GM20000 (cell line): ENCODE measurements around the gene AIP.

Source experiments
- DNase-seq: peaks from one replicate; pipeline ENCODE4 v3.0.0; 2012; ENCODE audit warnings: low spot score
- TF ChIP-seq, protein P1 (sequence below): IDR thresholded peaks from 2 replicates; pipeline ENCODE4 v1.5.1; 2012; ENCODE audit warnings: mild to moderate bottlenecking, control low read depth; ENCODE audit errors: extremely low read depth, missing control alignments

The AIP gene

DNA sequence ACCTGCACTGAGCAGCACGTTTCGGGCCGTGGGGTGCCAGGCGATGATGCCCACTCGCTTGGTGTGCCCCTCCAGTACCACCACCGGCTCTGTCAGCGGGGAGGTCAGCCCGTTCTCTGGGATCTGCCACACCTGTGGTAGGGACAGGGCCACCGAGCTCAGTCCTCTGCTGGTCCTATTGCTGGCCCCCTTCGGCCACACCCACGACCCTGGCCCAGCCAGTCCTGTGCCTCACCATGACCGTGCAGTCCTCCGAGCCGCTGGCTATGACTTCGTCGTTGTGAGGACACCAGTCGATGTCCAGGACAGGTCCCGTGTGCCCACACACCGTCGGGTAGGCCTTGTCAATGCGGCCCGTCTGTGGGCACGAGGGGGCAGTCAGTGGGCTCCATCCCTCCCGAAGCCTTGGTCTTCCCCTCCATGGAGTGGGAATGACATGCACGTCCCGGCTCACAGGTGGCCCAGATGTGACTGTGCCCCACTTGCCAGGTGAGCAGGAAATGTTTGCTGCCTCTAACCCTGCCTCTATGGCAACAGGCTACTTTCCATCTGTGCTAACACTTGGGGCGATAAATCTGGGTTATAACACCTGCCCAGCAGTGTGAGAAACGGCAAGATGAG lies 41.0 kb upstream of the AIP start:
- no peak for DNase-seq
- TF ChIP-seq, protein P1, sequence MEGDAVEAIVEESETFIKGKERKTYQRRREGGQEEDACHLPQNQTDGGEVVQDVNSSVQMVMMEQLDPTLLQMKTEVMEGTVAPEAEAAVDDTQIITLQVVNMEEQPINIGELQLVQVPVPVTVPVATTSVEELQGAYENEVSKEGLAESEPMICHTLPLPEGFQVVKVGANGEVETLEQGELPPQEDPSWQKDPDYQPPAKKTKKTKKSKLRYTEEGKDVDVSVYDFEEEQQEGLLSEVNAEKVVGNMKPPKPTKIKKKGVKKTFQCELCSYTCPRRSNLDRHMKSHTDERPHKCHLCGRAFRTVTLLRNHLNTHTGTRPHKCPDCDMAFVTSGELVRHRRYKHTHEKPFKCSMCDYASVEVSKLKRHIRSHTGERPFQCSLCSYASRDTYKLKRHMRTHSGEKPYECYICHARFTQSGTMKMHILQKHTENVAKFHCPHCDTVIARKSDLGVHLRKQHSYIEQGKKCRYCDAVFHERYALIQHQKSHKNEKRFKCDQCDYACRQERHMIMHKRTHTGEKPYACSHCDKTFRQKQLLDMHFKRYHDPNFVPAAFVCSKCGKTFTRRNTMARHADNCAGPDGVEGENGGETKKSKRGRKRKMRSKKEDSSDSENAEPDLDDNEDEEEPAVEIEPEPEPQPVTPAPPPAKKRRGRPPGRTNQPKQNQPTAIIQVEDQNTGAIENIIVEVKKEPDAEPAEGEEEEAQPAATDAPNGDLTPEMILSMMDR = no peak

DNA sequence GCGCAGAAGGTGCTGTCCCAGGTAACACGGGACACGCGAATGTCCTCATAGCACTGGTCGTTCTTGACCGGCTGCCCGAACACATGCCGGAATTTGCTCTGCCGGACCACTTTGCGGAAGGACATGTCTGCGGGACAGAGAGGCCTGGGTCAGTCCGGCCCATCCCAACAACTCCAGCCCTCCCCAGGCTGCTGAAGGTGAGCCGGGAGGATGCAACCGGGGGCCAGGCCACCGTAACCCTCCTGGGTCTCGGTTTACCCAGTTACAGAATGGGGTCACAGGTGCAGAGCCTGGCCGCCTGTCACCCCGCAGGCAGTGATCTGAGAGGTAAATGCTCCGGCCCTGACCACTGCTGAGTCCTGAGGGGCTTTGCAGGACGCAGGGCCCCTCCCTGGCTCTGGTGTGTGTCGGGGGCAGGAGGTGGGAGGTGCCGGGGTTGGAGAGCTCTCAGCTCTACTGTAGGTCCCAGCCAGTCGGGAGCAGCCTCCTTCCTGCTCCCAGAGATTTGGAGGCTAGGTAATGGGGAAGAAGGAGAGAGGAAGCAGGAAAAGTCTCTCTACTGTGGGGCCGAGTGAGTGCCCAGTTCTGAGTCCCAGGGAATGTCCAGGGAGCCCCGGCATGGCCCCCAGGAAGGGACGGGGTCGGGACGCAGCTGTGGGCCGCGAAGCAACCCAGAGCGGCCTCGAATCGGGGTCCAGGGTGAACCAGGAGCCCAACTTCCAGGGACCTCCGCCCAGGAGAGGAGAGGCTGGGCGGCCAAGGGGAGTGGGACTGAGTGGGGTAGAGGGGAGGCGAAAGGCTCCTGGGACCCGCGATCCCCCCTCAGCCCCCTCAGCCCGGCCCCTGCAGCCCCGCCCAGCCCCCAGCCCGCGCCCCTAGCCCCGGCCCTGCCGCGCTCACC lies 40.1 kb upstream of the AIP start:
- DNase-seq = no peak
- TF ChIP-seq, protein P1 = no peak

DNA sequence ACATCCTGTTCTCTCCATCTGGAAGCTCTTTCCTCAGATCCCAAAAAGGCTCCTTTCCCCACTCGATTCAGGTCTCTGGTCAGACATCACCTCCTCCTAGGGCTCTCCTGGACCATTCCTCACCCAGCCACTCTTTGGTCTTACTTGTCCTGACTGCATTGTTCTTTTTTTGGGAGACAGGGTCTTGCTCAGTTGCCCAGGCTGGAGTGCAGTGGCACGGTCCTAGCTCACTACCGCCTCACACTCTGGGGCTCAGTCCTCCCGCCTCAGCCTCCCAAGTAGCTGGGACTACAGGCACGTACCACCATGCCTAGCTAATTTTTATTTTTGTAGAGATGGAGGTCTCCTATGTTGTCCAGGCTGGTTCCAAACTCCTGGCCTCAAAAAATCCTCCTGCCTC lies 37.3 kb upstream of the AIP start:
- TF ChIP-seq, protein P1 = no peak
- DNase-seq = no peak

DNA sequence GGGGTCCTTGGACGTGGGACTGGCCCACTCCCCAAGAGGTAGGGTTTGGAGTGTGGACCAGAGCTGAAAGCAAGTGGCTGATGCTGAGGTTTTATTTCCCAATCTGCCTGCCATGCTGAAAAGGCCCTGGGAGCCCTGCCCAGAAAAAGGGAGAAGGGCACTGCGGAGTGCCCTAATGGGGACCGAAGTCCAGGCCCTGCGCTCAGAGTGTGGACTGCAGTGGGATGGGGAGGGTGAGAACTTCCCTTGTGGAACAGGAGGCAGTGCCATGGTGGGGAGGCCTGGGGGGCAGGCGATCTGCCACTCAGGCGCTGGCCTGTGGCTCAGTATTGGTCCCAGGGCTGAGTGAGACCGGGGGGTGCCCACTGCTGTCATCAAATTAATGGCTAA lies 34.6 kb upstream of the AIP start:
- no peak for DNase-seq
- TF ChIP-seq, protein P1 = no peak

DNA sequence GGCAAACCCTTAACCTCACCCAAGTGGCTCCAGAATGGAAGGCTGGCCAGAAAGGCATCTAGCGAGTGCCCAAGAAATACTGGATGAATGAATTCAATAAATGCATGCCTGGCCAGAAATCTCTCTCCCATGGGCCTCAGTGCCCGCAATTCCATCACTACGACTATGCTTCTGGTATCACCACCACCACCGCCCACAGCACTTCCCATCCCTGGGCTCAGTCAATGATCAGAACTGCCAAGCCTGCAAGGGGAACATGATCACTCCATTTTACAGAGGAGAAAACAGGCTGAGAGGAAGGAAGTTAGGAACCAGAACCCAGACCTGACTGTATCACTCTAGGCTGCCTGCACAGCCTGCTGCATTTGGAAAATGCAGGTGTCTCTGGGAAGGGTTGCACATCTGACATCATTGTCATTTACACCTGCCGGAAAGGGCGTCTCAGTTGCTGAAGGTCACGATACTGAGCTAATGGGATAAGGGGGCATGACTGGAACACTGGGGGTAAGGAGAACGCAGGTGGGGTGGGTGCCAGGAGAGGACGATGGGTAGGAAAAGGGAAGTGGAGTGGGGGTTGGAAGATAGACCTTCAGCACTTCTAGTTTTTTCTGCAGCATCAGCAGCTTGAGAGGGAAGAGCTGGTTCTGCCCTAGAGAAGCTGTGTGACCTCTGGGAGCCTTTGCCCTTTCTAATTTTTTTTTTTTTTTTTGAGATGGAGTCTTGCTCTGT lies 33.5 kb upstream of the AIP start:
- TF ChIP-seq, protein P1 = no peak
- no peak for DNase-seq

DNA sequence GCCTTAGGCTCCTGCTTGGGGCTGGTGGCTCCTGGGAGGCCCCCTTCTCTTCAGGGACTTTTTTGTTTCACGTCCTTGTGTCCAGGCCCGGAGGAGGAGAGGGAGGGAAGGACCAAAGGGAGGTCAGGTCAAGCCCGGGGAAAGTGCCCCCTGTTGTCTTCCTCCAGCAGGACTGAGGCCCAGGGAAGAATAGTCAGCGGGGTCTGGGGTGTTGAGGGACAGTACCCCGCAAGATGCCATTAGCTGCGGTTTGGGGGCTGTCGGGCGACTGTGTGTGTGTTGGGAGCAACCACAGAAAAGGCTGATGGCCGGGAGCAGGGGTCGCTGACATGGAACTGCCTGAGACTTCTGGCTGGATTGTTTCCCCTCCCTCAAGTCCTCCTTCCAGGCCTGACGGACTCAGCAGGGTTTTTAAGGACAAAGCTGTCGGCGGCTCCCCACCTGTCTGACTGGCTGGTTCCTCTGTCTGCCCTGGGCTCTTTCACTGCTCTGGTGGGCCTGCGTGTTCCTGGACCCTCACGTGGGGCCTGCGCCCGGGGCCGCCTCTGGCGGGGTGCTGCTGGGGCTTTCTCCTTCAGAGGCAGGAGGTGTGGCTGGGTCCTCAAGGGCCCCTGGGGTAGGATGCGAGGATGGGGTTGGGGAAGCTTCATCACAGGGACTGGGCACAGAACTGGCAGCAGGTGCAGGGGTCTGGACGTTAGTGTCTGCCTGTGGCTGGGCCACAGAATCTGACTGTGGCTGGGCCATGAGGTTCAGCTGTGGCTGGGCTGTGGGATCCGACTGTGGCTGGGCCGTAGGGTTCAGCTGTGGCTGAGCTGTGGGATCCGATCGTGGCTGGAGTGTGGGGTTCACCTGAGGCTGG lies 31.8 kb upstream of the AIP start:
- TF ChIP-seq, protein P1 = no peak
- no peak for DNase-seq

DNA sequence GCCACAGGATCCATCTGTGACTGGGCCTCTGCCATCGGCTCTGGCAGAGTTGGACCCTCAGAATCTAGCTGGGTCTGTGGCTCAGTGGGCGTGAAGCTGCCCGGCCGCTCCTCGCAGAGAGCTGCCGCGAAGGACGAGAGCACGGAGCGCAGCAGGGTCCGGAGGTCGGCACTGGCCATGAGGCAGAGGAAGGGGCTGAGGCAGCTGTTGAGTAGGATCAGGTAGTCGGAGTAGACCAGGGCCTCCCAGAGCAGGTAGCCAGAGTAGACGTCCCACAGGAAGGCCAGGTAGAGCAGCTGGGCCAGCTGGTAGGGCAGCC lies 31.2 kb upstream of the AIP start:
- TF ChIP-seq, protein P1 = no peak
- no peak for DNase-seq
